Caki2 (cell line): ENCODE measurements around the gene AATK. TPM values are rescaled to one million over a fixed set of nuclear protein-coding genes. Genes with fewer than 3 reads are reported as not detected.

Source experiments
- DNase-seq: peaks from one replicate; pipeline ENCODE4 v3.0.0-alpha.2; 2015; ENCODE audit warnings: low read depth
- in situ Hi-C: cut with HindIII; loops from 2 replicates; pipeline ENCODE4 v1.10.0; 2016; ENCODE audit warnings: low sequenced_read_pairs, low pct_unique_long_range_greater_than_20kb, mixed read lengths
- total RNA-seq: library from RNA; depleted of rRNA; stranded (reverse); fragments of >200 nt; shearing (Covaris generic); gene quantifications from 2 replicates; pipeline ENCODE4 v1.2.3, GENCODE V29; 2014; ENCODE audit warnings: low replicate concordance

Gene AATK
- total RNA-seq, 1 experiment from 2014 or later, result 2.1 TPM

DNA sequence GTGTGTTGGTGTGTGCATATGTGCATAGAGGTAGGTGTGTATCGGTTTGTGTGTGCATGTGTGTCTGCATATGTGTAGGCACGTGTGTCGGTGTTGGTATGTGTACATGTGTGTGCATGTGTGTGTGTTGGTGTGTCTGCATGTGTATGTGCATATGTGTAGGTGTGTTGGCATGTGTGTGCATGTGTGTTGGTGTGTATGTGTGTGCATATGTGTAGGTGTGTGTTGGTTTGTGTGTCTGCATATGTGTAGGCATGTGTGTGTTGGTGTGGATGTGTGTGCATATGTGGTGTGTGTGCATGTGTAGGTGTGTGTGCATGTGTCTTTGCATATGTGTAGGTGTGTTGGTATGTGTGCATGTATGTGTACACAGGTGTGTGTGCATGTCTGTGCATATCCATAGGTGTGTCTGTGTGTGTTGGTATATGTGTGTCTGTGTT is 3.9 kb upstream of the AATK start:
- in situ Hi-C loops, result no loop called here
- no peak for DNase-seq

DNA sequence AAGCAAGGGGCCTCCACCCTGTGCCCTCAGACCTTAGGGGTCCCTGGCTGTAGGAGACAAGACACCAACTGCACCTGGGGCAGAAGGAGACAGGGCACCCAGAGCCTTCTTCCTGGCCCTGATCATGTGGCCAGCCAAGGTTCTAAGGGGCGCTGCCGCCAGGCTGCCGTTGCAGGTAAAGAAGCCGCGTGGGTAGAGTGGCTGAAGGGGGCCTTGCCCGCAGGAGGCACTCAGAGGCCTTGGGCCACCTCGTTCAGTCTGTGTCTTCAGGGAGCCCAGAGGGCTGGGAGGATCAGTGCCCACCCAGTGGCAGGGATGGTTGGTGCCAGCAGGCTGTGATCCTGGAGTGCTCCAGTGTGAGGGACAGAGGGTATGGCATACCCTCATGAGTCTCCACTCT is 1.6 kb upstream of the AATK start:
- in situ Hi-C loops, result no loop called here
- no peak for DNase-seq

DNA sequence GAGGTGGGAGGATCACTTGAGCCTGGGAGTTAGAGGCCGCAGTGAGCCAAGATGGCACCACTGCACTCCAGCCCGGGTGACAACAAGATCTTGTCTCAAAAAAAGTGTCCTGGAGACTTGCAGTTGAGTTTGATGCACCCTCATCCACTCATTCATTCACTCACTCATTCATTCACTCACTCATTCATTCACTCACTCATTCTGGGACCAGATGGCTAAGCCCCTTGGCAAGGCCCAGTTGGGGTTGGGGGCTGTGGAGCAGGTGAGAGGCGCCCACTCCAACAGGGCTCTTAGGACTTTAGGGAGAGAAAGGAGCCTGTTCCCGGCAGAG is 1.1 kb upstream of the AATK start:
- no peak for DNase-seq
- in situ Hi-C loops, result no loop called here

DNA sequence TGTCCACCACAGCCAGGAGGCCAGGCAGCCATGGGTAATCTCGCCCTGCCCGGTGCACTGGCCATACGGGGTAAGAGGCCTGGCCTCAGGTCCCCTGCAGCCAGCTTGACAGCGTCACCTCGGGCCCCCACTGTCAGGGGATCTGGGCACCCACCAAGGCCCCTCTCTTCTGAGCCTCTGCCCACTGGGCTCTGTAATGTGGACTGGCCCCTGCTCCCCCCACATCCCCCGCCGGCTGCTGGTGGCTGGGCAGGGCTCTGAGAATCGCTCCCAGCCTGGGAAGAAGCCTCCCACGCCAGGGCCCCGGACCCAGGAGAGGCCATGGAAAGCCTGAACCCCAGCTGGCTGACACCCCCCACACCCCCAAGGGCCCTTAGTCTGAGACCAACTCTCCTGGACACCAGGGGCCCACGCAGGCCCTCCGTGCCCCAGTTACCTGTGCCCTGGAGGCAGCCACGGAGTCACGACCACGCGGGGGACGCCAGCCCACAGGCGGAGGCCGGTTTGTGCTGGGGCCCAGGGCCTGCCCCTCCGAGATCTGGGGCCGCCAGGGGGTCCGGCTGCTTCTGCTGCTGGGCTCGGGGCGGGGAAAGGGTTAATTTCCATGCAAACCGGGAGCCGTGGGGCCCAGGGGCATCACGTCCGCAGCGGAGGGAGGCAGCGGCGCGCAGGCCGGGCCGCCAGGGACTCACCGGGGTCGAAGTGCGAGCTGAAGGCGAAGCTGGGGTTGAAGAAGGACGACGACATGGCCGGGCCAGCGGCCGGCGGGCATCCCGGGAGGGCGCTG is 582 bp downstream of the AATK start, which contains the start of gene PVALEF:
TSS of gene PVALEF (plus strand) at position 262 of the 787 bp plus-strand sequence. CDS start 15,720 bp downstream, outside the sequence.
- no peak for DNase-seq
- in situ Hi-C loops, result no loop called here

DNA sequence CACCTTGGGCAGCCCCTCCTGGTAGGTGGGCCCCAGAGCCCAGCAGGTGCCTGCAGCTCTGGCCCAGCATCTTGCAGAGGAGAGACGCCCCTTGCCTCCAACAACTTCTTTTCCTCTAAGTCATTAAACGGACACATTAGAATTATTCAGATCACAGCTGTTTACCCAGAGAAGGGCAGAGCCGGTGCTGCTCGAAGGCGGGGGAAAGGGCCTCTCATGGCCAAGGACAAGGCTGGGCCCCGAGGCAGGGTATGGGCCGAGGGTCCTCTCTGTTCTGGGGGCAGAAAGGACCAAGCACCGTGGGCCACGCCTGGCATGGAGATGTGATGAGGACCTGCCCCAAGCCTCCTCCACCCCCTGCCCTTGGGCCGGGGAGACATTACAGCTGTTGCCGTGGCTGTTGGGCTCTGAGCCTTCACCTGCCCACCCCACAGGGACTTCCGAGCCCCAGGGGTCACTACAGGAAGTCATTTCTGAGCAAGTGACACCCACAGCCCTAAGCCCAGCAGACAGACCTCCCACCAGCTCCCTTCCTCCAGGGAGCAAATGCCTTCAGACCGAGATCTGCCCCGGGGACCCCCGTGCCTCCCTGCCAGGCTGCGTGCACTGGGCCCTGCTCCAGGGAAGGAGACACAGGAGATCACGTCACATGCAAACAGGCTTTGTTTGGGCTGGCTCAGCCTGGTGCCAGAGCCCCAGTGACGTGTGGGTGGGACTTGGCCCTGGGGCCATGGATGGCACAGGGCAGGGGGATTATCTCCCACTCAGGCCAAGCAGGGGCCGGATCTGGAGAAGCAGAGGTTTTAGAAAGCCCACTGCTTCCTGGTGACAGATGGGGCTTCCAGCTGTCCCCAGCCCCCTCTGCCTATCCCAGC is 1.4 kb downstream of the AATK start:
- DNase-seq, result no peak
- in situ Hi-C loops, result no loop called here

DNA sequence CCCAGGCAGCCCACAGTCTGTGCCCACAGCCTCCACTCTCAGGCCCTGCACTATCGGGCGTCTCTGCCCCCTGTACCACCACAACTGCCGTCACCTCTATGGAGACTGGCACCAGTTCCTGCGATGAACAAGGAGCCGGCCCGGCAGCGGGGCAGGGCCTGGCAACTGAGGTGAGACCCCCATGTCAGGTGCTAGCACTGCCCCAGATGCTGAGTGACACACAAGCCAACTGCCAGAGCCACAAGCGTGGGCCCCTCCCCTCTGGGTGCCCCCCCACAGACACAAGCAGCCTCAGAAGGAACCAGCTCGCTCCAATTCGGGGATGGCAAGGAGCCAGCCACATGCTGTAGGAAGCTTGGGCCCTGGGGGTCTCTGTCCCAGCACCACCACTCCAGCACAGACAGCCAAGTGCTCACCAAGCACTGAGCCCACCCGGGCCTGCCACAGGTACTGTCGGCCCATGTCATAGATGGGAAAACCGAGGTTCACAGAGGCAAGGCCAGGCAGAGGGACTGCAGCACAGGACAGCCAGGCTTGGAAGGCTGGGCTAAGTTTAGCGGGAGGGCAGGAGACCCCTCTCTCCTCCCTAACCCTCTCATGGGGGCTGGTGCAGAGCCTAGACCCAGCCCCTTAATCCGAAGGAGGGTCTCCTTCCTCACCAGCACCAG is 2.2 kb downstream of the AATK start:
- in situ Hi-C loops, result no loop called here
- no peak for DNase-seq

DNA sequence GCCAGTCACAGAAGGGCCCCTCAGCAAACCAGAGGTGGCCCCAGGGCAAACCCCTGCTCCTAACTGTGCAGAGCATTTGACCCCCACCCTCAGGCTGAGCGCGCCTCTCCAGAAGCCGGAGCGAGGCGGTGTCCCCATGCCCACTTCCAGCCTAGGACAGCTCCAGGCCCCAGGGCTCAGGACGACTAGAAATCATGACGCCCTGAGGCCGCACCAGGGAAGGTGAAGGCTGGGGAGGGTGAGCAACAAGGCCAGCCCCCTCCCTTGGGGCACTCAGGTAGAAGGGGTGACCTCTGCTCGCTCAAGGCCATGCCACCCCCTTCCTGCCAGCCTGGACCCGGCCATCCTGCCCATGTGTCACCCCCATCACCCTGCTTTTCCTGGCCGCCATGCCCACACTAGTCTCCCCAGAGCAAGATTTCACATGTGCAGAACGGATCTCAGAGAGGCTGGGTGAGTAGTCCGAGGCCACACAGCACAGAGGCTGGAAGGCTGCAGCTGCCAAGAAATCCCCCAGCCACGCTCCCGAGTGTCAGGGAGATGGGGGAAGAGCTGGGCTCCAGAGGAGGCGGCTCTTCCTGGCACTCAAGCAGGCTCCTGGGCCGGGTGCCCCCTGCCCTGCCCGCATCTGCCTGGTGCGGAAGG is 2.8 kb downstream of the AATK start:
- in situ Hi-C loops, result no loop called here
- DNase-seq, result no peak

DNA sequence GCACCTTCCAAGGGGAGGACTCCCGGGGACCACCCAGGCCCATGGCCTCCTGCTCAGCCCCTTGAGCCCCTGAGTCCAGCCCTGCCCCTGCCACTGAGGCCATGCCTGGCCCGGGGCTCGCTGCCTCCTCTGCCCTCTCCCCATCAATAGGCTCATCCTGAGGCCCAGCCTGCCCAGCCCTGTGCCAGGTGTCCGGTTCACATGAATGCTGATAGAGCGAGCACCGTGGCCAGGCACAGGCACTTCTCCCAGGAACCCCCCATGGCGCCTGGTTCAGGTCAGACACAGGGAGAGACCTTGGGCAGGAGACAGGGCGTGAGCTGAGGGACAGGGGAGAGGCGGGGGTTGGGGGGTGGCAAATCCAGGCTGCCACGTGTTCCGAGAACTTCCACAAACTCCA is 3.5 kb downstream of the AATK start:
- no peak for DNase-seq
- in situ Hi-C loops, result no loop called here

DNA sequence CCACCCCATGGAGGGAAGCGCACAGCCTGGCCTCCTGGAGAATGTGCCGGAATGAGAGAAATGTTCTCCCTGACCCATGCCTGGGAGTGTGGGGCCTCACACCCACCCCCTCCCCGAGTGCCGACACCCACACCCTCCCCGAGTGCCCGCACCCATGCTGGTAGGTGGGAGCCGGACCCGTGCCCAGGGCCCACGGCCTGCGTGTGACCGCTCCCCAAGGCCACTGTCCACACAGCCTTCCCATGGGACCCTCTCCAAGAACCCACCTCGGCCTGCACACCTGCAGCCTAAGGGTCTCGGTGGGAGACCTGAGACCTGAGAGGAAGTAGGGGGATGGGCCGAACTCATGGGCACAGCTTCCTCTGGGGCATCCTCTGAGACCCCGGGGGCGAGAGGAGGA is 4.0 kb downstream of the AATK start:
- no peak for DNase-seq
- in situ Hi-C loops, result no loop called here

DNA sequence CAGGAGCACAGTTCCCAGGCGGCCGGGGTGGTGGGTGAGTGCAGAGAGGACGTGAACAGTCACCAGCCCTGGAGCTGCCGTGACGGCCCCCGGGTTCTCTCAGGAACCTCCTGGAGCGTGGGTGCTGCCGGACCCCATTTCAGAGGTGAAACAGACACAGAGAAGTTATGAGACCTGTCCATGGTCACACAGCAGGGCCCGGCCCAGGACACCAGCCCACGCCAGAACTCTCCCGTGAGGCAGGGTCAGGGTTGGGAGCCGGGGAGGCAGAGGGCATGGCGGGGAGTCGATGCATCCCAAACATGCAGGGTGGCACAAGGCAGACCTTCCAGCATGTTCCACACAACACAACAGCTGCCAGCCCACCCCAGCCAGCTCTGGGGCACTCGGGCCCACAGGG is 4.5 kb downstream of the AATK start:
- in situ Hi-C loops, result no loop called here
- DNase-seq, result no peak

DNA sequence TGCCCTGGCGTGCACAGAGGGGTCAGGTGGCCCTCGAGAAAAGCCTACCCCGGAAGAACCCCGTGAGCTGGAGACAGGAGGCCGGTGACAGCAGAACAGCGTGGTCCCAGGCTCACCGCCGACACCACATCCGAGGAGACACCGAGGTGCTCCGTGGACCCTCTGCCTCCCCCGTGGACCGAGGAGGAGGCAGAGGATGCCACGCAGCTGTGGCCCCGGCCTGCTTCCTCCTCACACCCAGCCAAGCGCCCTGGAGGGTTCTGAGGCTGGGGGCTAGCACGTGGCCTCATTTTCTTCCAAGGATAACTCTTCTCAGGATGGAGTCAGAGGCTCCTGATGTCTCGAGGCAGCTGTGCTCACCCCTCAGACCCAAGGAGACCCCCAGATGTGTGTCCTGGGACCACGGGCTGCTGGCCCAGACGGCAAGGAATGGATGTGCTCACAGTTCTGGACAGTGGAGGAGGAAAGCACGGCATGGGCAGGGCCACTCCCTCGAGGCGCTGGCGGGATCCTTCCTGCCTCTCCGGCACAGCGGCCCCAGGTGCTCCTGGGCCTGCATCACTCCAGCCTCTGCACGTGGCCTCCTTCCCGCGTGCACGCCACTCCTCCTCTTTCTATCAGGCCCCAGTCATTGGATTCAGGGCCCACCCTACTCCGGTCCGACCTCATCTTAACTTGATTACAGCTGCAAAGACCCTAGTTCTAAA is 5.1 kb downstream of the AATK start:
- no peak for DNase-seq
- in situ Hi-C loops, result no loop called here

DNA sequence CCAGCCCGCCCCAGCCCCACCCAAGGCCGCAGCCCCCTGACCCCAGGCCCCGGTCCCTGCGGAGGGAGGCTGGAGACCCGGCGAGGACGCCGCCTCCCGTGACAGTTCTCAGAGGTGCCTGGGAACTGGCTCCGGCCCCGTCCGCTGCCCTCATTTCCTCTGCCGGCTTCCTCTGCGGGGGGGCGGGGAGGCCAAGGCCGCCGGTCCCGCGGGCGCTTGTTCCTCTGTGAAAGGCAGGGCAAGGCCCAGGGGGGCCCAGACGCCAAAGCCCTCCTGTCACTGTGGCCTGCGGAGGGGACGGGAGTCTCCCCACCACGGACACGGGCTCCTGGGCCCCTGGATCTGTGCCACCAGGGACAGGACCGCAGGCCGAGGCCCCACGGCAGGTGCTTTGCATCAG is 5.7 kb downstream of the AATK start:
- no peak for DNase-seq

DNA sequence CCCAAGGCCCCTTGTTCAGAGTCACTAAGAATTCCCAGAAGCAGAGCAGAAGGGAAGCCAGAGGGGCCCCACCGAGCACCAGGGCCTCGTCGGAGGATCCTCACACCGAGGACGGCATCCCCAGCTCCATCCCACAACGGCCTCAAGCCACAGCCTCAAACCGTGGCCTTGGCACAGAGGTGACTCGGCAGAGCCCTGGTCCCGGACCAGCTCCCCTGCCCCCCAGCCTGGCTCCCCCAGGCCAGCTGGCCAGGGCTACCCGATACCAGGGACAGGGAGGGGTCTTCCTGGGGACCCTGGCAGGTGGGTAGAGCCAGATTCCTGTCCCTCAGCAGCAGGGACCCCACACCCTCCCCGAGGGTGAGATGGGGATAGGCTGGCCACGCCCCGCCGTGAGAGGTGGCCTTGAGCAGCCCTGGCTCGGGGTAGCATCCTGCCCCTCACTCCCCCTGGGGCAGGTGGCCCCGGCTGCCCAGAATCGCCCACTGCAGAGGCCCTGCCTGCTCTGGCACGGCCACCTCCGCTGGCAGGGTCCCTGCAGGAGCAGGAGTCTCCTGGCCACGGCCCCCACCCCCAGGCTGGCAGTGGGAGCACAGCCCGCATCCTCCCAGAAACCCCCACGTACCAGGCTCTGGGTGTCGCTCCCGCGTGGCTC is 6.3 kb downstream of the AATK start:
- in situ Hi-C loops, result no loop called here
- no peak for DNase-seq

More for the DNA sequence above, 5.7 kb downstream of the AATK start:
- in situ Hi-C loops, result no loop called here

DNA sequence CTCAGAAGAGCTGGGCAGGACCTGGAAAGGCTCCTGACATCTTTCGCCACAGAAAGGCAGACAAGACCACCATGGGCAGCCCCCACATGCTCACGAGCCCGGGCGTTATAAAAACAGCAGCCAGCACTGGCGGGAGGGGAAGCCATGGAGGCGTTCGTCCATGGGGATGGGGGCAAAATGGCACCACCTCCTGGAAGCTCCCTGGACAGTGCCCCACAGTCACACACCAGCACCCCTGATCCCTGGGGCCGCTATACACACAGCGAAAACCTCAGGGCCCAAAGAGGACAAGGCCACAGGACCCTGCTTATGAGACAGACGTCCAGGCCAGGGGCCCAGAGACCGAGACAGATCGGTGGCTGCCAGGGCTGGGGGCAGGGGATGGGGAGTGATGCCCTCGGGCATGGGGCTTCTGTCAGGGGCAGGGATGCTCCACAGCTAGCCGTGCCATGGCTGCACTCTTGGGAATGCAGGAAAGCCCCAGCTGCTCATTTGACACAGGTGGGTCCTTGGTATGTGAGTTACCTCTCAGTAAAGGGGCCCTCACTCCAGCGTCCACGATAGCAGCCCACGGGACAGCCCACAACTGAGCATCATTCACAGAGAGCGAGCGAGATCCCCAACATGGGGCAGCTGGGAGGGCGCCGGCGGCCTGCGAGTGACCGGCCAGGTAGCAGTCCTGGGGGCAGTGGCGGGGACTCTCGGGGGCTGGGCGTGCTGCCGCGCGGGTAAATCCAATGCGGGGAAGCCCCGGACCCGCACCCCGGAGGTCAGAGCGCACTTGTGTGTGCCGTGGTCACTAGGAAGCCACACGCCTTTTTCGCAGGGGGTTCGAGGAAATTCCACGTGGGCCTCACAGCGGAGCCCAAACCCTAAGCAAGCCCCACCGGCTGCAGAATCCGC is 7.1 kb downstream of the AATK start:
- no peak for DNase-seq
- in situ Hi-C loops, result no loop called here

DNA sequence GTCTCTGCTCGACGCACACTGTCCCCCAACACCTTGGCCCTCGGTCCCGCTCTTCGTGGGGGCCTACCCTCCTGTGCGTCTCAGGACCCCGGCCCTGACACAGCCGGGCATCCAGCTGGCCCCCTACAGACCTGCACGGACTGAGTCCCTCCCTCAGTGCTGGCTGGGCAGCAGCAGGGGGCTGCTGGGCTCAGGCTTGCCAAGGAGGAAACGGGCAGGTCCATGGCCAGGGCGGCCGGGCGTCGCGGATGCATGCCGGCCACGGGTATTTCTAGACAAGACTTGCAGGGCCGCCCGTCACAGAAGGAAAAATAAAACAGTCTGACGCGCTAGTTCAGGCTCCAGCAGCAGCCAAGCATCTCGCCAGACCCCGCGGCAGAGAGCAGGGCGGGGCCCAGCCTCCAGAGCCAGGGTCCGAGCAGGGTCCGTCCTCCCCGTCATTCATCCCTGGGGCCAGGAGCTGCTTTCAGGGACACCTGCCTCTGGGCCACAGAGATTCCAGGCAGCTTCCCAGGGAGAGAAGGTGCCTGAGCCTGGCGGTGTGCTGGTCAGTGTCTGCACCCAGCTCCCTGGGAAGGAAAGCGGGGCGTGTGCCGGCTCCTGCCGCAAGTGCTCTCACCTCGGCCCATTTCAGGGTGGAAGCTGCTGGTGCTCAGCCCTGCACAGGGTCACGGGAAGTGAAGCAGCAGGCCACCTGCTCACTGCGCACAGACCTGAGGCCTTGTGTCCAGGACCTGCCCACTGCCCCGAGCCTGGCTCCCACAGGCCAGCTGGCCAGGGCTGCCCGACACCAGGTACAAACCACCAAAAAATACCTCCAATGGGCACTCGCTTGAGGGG is 8.0 kb downstream of the AATK start:
- DNase-seq, result no peak
- in situ Hi-C loops, result no loop called here
